Caco-2 (cell line): ENCODE measurements around the gene MCHR1. TPM values are rescaled to one million over a fixed set of nuclear protein-coding genes. Genes with fewer than 3 reads are reported as not detected.
A peak's percentile ranks its signal among the peaks of the same experiment; 100 is the strongest.

ENCODE experiments used
- BruUV-seq: library from RNA; stranded (reverse); fragments of 400-500 nt; replicated peaks from 2 replicates; lab custom pipeline; 2021; lab: Mats Ljungman, UMichigan
- CTCF ChIA-PET: fragments of 300-600 bp; sonication (Branson Sonifier 250); formaldehyde crosslinking; loops from one replicate; lab custom pipeline; 2022; ENCODE audit warnings: antibody characterized with exemption; lab: Charles Lee
- POLR2A ChIA-PET: fragments of 300-600 bp; sonication (Branson Sonifier 250); formaldehyde crosslinking; loops from one replicate; lab custom pipeline; 2022; ENCODE audit warnings: antibody characterized with exemption; lab: Charles Lee
- DNase-seq, 2 experiments: peaks; one replicate each; pipeline versions ENCODE4 v3.0.0 to v3.0.0-alpha.2; 2020 to 2022
- H3K27me3 ChIP-seq: replicated peaks from 2 replicates; pipeline ENCODE4 v1.6.0; 2011; ENCODE audit warnings: low read length; ENCODE audit not compliant: control insufficient read depth, insufficient read depth
- H3K36me3 ChIP-seq: 2 replicates; pipeline ENCODE4 v1.5.1; 2011; ENCODE audit warnings: low read length; ENCODE audit not compliant: control insufficient read depth, insufficient read depth
- H3K4me1 ChIP-seq: fragments of 250-450 bp; sonication (Bioruptor Pico); 2 replicates; pipeline ENCODE4 v1.5.1; 2020; ENCODE audit warnings: mild to moderate bottlenecking
- H3K4me3 ChIP-seq: 2 replicates; pipeline ENCODE4 v1.5.1; 2011; ENCODE audit warnings: low read depth, mild to moderate bottlenecking, control low read depth, low read length
- H3K9me3 ChIP-seq: fragments of 250-450 bp; sonication (Bioruptor Pico); 2 replicates; pipeline ENCODE4 v1.5.1; 2020; ENCODE audit warnings: mild to moderate bottlenecking, moderate library complexity
- H3K27ac Mint-ChIP-seq: one replicate; pipeline ENCODE4 v1.8.0; 2022; ENCODE audit warnings: mixed read lengths; ENCODE audit not compliant: unreplicated experiment
- H3K27me3 Mint-ChIP-seq: one replicate; pipeline ENCODE4 v1.8.0; 2022; ENCODE audit warnings: mixed read lengths; ENCODE audit not compliant: insufficient read depth, unreplicated experiment
- H3K36me3 Mint-ChIP-seq: one replicate; pipeline ENCODE4 v1.8.0; 2022; ENCODE audit warnings: mild to moderate bottlenecking, mixed read lengths; ENCODE audit not compliant: insufficient read depth, unreplicated experiment
- H3K4me1 Mint-ChIP-seq: one replicate; pipeline ENCODE4 v1.8.0; 2022; ENCODE audit warnings: low read depth, mixed read lengths; ENCODE audit not compliant: unreplicated experiment
- H3K4me3 Mint-ChIP-seq: one replicate; pipeline ENCODE4 v1.8.0; 2022; ENCODE audit warnings: mild to moderate bottlenecking, moderate library complexity, mixed read lengths; ENCODE audit not compliant: unreplicated experiment
- H3K9me3 Mint-ChIP-seq: one replicate; pipeline ENCODE4 v1.8.0; 2022; ENCODE audit warnings: mixed read lengths; ENCODE audit not compliant: unreplicated experiment
- CTCF ChIP-seq, 2 experiments: fragments of 200-600 bp in 1 of 2; IDR thresholded peaks; 1 replicate in 1 of 2; 2 replicates in 1 of 2; pipeline versions ENCODE4 v1.5.1 to v1.8.0; 2011 to 2022; ENCODE audit warnings: antibody characterized with exemption in 1 of 2, control low read depth in 1 of 2, inconsistent platforms in 1 of 2, low read depth in 1 of 2, low read length in 1 of 2, mild to moderate bottlenecking in 1 of 2, moderate library complexity in 1 of 2; ENCODE audit not compliant: insufficient read depth in 1 of 2, severe bottlenecking in 1 of 2, unreplicated experiment in 1 of 2
- intact Hi-C: fragments of 100-400 bp; cut with micrococcal nuclease; formaldehyde crosslinking; loops from one replicate; pipeline ENCODE4 v1.10.0; 2022; ENCODE audit not compliant: unreplicated experiment
- total RNA-seq: library from RNA; stranded (reverse); gene quantifications from 2 replicates; pipeline ENCODE4 v1.2.3, GENCODE V29; 2022

The MCHR1 gene
- total RNA-seq, 1 experiment from 2014 or later, result not detected

- Histone ChIP-seq H3K4me3 (no peak overlapping the region), H3K36me3 (no peaks in the 10 kb centered on the region), H3K27me3 (no peaks in the 10 kb centered on the region), H3K9me3 (no peaks in the 10 kb centered on the region), H3K4me1 (peaks cover 20% of the 10 kb centered on the region)
- no peak for TF ChIP-seq CTCF (IDR thresholded peaks at IDR 0.05; ENCODE audit: insufficient read depth in 1 of 2, low read depth in 1 of 2, low read length in 1 of 2, severe bottlenecking in 1 of 2, unreplicated experiment in 1 of 2)
- intact Hi-C loops, result no loop called here
- H3K9me3 Mint-ChIP-seq, result no peaks in the 10 kb centered on the region
- POLR2A ChIA-PET, result no interaction called here
- H3K36me3 Mint-ChIP-seq, result peaks cover 6% of the 10 kb centered on the region
- CTCF ChIA-PET, result interaction anchor here (0.7 to 1.0 kb wide), 2 partner anchors 14 to 15 kb away, joined by 4 read pairs; no protein-coding TSS in a partner anchor
- peak; percentile 34 to 65 for DNase-seq
- peak overlapping the region; percentile 1 for H3K4me3 Mint-ChIP-seq
- no peaks in the 10 kb centered on the region for H3K27me3 Mint-ChIP-seq
- no TSS peak for BruUV-seq
- H3K4me1 Mint-ChIP-seq, result peaks cover 28% of the 10 kb centered on the region
- peak overlapping the region; percentile 11 for H3K27ac Mint-ChIP-seq
These were observed 49.5 kb downstream of the MCHR1 start for GRCh38 chr22:40728731-40729189.

- Histone ChIP-seq H3K27me3 (no peaks in the 10 kb centered on the region), H3K4me1 (peaks cover 20% of the 10 kb centered on the region), H3K36me3 (no peaks in the 10 kb centered on the region), H3K4me3 (no peak overlapping the region), H3K9me3 (no peaks in the 10 kb centered on the region)
- CTCF ChIA-PET, result no interaction called here
- no peaks in the 10 kb centered on the region for H3K27me3 Mint-ChIP-seq
- BruUV-seq, result no TSS peak
- H3K4me3 Mint-ChIP-seq, result no peak overlapping the region
- H3K27ac Mint-ChIP-seq, result peak overlapping the region; percentile 11
- POLR2A ChIA-PET, result no interaction called here
- DNase-seq, result no peak
- peaks cover 28% of the 10 kb centered on the region for H3K4me1 Mint-ChIP-seq
- no peaks in the 10 kb centered on the region for H3K9me3 Mint-ChIP-seq
- peaks cover 6% of the 10 kb centered on the region for H3K36me3 Mint-ChIP-seq
- TF ChIP-seq CTCF (IDR thresholded peaks at IDR 0.05; ENCODE audit: insufficient read depth in 1 of 2, low read depth in 1 of 2, low read length in 1 of 2, severe bottlenecking in 1 of 2, unreplicated experiment in 1 of 2), result no peak
- intact Hi-C loops, result no loop called here
These were observed 50.0 kb downstream of the MCHR1 start for GRCh38 chr22:40729284-40729683.

Other genes starting within 250 kb of the MCHR1 start
- gene MRTFA, start 42.8 kb upstream of the MCHR1 start, total RNA-seq, result 38.7 and 44.8 TPM in 2 replicates
- 23.1 and 23.5 TPM in 2 replicates for gene SLC25A17, start 139.9 kb downstream of the MCHR1 start, total RNA-seq
- gene ST13, start 177.2 kb downstream of the MCHR1 start, total RNA-seq, result 364 and 385 TPM in 2 replicates
- 32.4 and 35.4 TPM in 2 replicates for gene XPNPEP3, start 177.7 kb downstream of the MCHR1 start, total RNA-seq
- not detected in 2 replicates for gene DNAJB7, start 182.6 kb downstream of the MCHR1 start, total RNA-seq